Forelimb muscle (tissue), 1 donor: ENCODE results near the gene C15orf39. TPM values are rescaled to one million over a fixed set of nuclear protein-coding genes. Genes with fewer than 3 reads are reported as not detected.
"Not testable (repeated sequence)": the region's sequence is repeated elsewhere in the genome, so short reads cannot be mapped to it uniquely, and the experiment has no call there.

ENCODE experiments used
- DNase-seq: peaks from one replicate; pipeline ENCODE4 v3.0.0-alpha.2; 2013; ENCODE audit warnings: low read depth
- polyA plus RNA-seq: library from polyadenylated mRNA; unstranded; fragments of 120-200 nt; gene quantifications from one replicate; pipeline ENCODE4 v1.2.1, GENCODE V29; 2013; ENCODE audit not compliant: insufficient read length

C15orf39 gene
- polyA plus RNA-seq = 8.0 TPM

- DNase-seq = no peak
These were observed at the start of gene C15orf39 for GRCh38 chr15:75201616-75202250. TSS of gene C15orf39 (plus strand) at chr15:75201882. CDS start at chr15:75206049, 4,167 bp downstream.

GRCh38 chr15:75152382-75153079, 49.2 kb upstream of the C15orf39 start:
- no peak for DNase-seq

GRCh38 chr15:75153087-75153486, 48.6 kb upstream of the C15orf39 start:
- DNase-seq = no peak

- no peak for DNase-seq
These were observed 48.0 kb upstream of the C15orf39 start for GRCh38 chr15:75153565-75154276.

- no peak for DNase-seq
These were observed 47.1 kb upstream of the C15orf39 start for GRCh38 chr15:75154461-75155062.

GRCh38 chr15:75156326-75157215, 45.1 kb upstream of the C15orf39 start:
- no peak for DNase-seq

GRCh38 chr15:75158402-75158801, 43.3 kb upstream of the C15orf39 start:
- DNase-seq = no peak

GRCh38 chr15:75159244-75159643, 42.4 kb upstream of the C15orf39 start:
- no peak for DNase-seq

GRCh38 chr15:75161106-75161916, 40.4 kb upstream of the C15orf39 start:
- DNase-seq = no peak

GRCh38 chr15:75161917-75162414, 39.7 kb upstream of the C15orf39 start:
- DNase-seq = no peak

- no peak for DNase-seq
These were observed 38.5 kb upstream of the C15orf39 start for GRCh38 chr15:75163150-75163564.

- no peak for DNase-seq
These were observed 36.9 kb upstream of the C15orf39 start for GRCh38 chr15:75164625-75165350.

GRCh38 chr15:75166489-75167063, 35.1 kb upstream of the C15orf39 start:
- DNase-seq = not testable (repeated sequence)

- DNase-seq = no peak
These were observed 33.9 kb upstream of the C15orf39 start for GRCh38 chr15:75167588-75168350.

- DNase-seq = no peak
These were observed 33.3 kb upstream of the C15orf39 start for GRCh38 chr15:75168374-75168773.

GRCh38 chr15:75170203-75170602, 31.5 kb upstream of the C15orf39 start:
- no peak for DNase-seq

GRCh38 chr15:75170711-75171341, 30.9 kb upstream of the C15orf39 start:
- DNase-seq = no peak

- DNase-seq = no peak
These were observed 30.3 kb upstream of the C15orf39 start for GRCh38 chr15:75171408-75171807.
